SKM-1 (cell line): Measurements from ENCODE around the gene RNASEH2B.

Source experiments
- DNase-seq: peaks from one replicate; lab custom pipeline; 2025; ENCODE audit not compliant: unreplicated experiment; lab: John Stamatoyannopoulos, UW

The RNASEH2B gene

DNA sequence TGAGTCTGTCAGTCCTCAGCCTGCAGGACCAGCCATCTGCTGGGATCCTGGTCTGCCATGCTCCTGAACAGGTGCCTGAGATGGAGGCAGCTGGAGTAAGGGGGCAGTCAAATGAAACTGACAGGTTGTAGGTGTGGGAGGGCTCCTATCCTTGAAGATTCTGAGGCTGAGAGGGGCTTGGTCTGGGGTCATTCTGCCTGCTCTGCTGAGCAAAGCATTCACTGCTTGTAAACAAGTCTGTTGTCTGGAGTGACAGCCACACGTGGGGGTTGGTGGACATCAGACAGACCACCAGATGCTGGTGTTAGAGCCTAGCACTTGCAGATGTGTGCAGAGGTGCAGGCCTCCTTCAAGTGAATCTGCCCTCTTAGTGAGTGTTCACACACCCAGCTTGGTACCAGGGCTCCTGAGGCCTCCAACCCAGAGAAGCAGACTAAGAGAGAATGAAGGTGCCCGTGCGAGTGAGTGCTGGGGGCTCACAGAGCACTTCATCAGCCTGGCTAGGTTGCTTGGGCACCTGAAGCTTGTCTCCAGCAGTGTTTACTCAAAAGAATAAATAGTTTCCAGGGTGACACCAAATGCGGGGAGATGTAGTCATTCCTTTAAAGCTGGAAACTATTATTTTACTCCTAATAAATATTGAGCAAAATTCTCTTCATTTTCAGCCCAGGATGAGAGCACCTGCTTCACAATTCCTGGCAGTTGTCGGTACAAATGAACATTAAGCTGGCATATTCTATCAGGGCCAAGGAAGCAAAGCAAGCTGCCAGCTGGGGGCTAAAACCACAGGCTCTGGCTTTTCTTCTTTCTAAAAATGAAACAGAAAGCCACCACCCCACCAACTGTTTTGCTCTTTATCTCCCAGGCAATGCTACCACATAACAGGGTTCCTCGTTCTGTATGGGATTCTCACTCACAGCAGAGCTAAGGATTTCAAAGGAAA, 82.3 kb downstream of the RNASEH2B start:
- no peak for DNase-seq

- no peak for DNase-seq
Observed at GRCh38 chr13:50993371-50993770, 83.8 kb downstream of the RNASEH2B start.

GRCh38 chr13:50993934-50994333, 84.3 kb downstream of the RNASEH2B start:
- no peak for DNase-seq

- DNase-seq = no peak
Observed at GRCh38 chr13:50994651-50995050, 85.1 kb downstream of the RNASEH2B start.

GRCh38 chr13:50995854-50996253, 86.3 kb downstream of the RNASEH2B start:
- no peak for DNase-seq

DNA sequence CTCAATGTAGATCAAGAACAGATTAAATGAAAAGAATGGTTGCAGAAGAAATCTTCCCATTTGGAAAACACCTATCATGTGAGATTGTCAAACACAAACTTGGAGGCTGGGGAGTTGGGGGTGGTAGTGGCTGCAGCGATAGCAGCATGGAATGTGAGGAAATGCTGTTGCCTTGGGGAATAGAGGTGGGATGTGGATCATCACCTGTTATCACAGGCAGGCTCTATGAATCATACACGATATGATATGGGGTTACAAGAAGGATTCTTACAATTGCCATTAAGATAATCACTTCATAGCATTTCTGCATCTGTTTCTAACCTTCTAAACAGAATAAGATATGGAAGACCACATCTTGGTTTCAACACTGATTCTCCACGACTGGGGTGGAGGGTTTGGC, 88.7 kb downstream of the RNASEH2B start:
- no peak for DNase-seq

DNA sequence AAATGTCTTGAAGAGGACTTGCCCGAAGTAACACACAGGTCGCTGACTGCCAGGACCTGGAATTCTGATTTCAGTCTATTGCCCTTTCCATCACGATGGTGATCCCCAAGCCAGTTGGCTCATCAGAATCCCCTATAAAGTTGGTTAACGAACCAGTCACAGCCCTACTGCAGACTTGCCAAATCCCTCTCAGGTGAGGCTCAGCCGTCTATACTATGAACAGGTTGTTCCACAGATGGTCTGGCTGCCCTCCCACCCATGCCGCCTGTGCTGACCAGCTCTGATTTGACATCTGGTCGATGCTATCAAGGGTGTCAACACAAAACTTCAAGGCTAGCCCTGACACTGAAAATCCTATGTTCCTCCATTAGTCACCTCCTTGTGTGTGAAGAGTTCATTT, 90.0 kb downstream of the RNASEH2B start:
- no peak for DNase-seq

- no peak for DNase-seq
Observed at GRCh38 chr13:51000061-51000460, 90.5 kb downstream of the RNASEH2B start.

DNA sequence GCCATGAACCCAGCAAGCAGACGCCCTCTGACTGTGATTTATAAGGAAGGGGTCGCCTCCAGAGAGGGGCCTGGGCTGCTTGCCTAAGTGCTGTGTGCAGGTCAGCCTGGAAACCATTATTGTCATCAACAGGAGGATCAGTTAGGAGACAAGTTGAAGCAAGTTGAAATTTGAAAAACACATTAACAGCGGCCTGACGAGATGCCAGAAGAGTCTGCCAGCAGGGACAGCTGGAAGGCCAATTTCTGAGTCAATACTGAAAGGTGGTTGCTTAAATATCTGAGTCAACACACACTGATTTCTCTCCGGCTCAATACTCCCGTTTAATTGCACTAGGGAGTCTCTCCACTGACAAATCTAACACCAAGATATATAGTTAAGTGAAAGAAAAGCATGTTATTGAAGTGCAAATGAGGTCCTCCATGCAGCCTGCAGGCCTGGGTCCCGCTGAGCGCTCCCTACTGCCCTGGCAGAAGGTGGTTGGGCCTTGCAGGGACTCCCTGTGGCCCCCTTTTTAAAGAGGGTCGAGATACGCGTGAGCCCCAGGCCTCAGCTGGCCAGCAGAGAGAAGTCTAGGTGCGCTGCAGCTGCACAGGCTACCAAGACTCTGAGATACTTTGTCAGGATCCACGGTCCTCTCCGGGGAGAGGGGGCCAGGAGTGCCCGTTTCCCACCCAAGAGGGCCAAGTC, 91.1 kb downstream of the RNASEH2B start:
- DNase-seq = no peak

GRCh38 chr13:51001335-51001734, 91.7 kb downstream of the RNASEH2B start:
- no peak for DNase-seq

DNA sequence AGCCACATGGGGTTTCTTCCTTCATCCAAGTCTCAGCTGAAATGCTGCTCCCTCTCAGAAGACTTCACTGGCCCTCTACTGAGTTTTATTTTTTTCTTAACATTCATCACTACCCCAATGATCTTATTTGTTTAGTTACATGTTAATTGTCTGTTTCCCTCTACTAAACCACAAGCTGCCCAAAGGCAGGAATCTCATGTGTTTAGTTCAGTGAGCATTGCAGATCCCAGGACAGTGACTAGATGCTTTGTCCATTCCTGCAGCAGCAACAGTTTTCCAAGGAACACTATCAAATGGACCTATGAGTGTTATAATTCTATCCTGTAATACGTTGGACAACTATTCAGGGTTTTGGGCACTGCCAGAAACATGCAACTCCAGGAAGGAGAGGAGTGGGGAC, 93.1 kb downstream of the RNASEH2B start:
- no peak for DNase-seq

GRCh38 chr13:51003642-51004041, 94.1 kb downstream of the RNASEH2B start:
- no peak for DNase-seq

DNA sequence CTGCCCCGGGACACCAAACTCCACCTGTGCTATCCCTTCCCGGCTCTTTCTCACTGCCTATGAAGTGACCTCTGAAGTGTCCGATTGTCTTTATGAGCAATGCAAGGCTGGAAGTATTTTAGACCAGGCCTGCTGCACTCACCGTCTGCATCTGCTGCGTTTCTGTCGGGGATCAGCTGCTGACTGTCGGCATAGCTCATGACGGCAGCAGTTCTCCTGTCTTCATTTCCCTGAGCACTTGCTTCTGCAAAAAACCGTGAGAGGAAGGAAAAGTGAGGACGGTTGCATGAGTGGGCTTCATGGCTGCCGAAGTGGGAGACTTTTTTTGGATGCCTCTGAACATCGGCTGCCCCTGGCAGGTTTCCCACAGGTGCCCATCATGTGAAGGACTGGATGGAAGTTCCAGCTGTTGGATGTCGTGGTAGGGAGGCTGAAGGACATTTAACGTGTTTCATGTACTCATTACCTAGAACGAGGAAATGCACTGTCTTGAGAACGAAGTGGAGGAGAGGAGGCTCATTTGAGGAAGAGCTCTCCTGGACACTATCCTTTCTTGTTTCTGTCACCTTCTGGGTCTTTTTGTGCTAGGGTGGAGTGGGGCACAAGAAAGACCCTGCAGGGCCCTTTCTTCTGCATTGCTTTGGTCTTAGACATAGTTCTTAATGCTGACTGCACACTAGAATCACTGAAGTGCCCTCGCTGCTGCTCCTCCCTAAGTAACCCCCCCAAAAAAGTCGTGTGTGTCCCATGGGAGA, 94.7 kb downstream of the RNASEH2B start:
- DNase-seq = no peak

DNA sequence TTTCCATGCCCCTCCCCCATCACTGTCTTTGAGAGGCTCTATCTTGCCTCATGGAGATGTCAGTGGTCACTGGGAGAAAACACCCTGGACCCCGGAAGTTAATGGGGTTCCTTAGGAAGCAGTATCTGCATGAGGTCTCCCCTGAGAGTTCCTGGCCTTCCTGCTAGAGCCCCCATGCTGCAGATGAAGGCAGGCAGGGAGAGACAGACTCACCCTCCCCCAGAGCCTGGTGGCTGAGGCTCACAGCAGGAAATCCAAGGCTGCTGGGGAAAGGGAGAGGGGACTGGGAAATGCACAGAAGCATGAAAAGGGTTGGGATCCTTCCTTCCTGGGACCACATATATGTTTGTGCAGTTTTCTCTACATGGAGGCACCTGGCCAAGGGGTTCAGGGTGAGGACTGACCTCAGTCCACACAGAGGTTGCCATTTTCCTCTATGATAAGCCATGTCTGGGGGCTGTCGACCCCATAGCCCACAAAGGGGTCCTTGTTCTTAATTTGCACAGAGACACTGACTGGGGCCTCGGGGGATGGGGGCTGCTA, 95.4 kb downstream of the RNASEH2B start:
- DNase-seq = no peak

DNA sequence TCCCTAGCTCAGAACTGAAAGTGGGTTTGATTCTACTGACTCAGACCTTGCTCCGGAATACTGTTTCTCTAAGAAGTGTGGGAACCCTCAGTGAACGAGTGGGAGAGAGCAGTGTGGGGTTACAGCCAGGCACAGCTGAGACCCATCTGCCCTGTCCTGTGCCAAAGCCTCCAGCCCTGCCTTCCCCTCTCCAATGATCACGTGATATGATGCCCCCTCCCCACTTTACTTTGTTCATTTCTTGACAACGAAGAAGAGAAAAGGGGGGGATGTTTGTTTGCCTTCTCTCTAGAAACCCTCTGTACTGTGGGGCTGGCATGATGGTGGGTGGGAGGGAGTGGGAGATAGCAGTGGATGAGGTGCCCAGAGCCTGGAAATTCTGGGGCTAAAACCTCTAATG, 96.0 kb downstream of the RNASEH2B start:
- DNase-seq = no peak
